NCI-H1105 treated with DMSO at 0.1 percent for 48 hours (cell line): ENCODE measurements around the gene ERN1.

ENCODE experiments used
- DNase-seq: peaks from one replicate; lab custom pipeline; 2025; lab: John Stamatoyannopoulos, UW

ERN1 gene

GRCh38 chr17:64110379-64111152 is 19.4 kb downstream of the ERN1 start:
- DNase-seq: no peak

- DNase-seq: no peak
Observed at GRCh38 chr17:64109400-64109799, 20.5 kb downstream of the ERN1 start.

GRCh38 chr17:64107500-64108236 is 22.3 kb downstream of the ERN1 start:
- DNase-seq: no peak

GRCh38 chr17:64106918-64107317 is 23.0 kb downstream of the ERN1 start:
- DNase-seq: no peak

GRCh38 chr17:64103391-64104364 is 26.3 kb downstream of the ERN1 start:
- no peak for DNase-seq

GRCh38 chr17:64102627-64103390 is 27.1 kb downstream of the ERN1 start:
- no peak for DNase-seq

- DNase-seq: no peak
Observed at GRCh38 chr17:64099543-64099942, 30.4 kb downstream of the ERN1 start.

- DNase-seq: no peak
Observed at GRCh38 chr17:64097196-64097936, 32.6 kb downstream of the ERN1 start.

- no peak for DNase-seq
Observed at GRCh38 chr17:64096037-64096436, 33.9 kb downstream of the ERN1 start.

- DNase-seq: peak; percentile 36
Observed at GRCh38 chr17:64095144-64095882, 34.6 kb downstream of the ERN1 start.

- DNase-seq: no peak
Observed at GRCh38 chr17:64094412-64094811, 35.5 kb downstream of the ERN1 start.

GRCh38 chr17:64092952-64093451 is 36.9 kb downstream of the ERN1 start:
- DNase-seq: no peak

- DNase-seq: no peak
Observed at GRCh38 chr17:64092113-64092512, 37.8 kb downstream of the ERN1 start.

GRCh38 chr17:64091571-64091970 is 38.4 kb downstream of the ERN1 start:
- DNase-seq: no peak

- DNase-seq: no peak
Observed at GRCh38 chr17:64091116-64091515, 38.8 kb downstream of the ERN1 start.

GRCh38 chr17:64090144-64090543 is 39.8 kb downstream of the ERN1 start:
- no peak for DNase-seq

GRCh38 chr17:64087252-64088005 is 42.5 kb downstream of the ERN1 start:
- DNase-seq: no peak

GRCh38 chr17:64085650-64086005 is 44.3 kb downstream of the ERN1 start:
- DNase-seq: no peak

- DNase-seq: no peak
Observed at GRCh38 chr17:64084940-64085649, 44.8 kb downstream of the ERN1 start.
